Measurements from ENCODE around the gene PRLHR.

DNA sequence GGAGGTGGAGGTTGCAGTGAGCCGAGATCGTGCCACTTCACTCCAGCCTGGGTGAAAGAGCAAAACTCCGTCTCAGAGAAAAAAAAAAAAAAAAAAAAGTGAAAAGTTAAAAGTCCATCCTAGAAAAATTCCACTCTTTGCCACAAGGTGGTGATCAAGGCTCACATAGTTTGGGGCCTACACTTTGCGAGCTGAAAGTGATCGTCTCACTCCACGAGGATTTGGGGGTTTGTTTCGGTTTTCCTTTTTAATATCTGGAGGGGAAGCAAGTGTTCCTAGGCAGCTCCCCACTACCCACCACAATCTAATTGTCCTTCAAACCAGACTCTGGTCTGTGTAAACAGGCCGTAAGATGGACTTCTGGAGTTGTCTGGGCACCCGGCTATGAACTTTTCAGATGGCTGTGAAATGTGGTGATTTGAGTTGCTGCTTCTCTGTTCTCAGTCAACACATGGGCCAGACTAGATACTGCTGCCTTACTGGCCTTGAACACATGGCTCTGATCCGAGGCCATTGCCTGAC, 27.1 kb downstream of the PRLHR start:
- TF ChIP-seq, protein P1, sequence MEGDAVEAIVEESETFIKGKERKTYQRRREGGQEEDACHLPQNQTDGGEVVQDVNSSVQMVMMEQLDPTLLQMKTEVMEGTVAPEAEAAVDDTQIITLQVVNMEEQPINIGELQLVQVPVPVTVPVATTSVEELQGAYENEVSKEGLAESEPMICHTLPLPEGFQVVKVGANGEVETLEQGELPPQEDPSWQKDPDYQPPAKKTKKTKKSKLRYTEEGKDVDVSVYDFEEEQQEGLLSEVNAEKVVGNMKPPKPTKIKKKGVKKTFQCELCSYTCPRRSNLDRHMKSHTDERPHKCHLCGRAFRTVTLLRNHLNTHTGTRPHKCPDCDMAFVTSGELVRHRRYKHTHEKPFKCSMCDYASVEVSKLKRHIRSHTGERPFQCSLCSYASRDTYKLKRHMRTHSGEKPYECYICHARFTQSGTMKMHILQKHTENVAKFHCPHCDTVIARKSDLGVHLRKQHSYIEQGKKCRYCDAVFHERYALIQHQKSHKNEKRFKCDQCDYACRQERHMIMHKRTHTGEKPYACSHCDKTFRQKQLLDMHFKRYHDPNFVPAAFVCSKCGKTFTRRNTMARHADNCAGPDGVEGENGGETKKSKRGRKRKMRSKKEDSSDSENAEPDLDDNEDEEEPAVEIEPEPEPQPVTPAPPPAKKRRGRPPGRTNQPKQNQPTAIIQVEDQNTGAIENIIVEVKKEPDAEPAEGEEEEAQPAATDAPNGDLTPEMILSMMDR (conservative IDR thresholded peaks at IDR 0.05; ENCODE audit: low read depth, low read length): peak; percentile 58
- no peak for TF ChIP-seq EZH2phosphoT487 (IDR thresholded peaks at IDR 0.05; ENCODE audit: borderline replicate concordance, low read length)
- TF ChIP-seq EZH2 (IDR thresholded peaks at IDR 0.05; ENCODE audit: low read length, unreplicated experiment): no peak

Measured in PC-3 (cell line).